Measurements from ENCODE around the gene LCAT.

GRCh38 chr16:67901734-67902133 is 42.2 kb downstream of the LCAT start:
- TF ChIP-seq CTCF (conservative IDR thresholded peaks at IDR 0.05; ENCODE audit: low read length) (no peak), EZH2phosphoT487 (IDR thresholded peaks at IDR 0.05; ENCODE audit: borderline replicate concordance) (no peak)

Measured in Loucy (cell line).